HG02840 (cell line): ENCODE results near the gene RAB11FIP4.

Experiments used
- ATAC-seq: cut with Tn5 transposase; IDR thresholded peaks from one replicate; pipeline ENCODE4 v1.9.1; 2021; ENCODE audit warnings: mild to moderate bottlenecking, moderate library complexity, moderate number of reproducible peaks; ENCODE audit not compliant: unreplicated experiment, low FRiP score

The RAB11FIP4 gene

DNA sequence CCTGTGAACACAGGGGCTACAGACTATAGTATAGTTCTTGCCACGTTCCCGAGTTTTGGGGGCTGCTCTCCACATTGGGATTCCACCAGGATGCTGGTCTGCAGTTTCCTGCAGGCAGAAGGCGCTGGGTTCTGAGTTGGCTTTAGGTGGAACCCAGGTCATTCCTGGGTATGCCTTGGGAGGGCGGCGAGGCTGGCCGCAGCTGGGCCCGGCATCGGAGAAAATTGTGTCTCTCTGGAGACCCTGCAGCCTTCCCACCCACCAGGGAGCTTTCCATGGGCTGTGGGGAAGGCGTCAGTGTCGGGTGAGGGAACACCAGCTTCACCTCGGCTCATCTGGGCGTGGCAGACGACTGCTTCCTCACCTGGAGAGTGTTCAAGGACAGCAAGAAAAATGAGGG is 183.6 kb downstream of the RAB11FIP4 start:
- ATAC-seq: no peak

GRCh38 chr17:31579265-31579664 is 187.8 kb downstream of the RAB11FIP4 start:
- ATAC-seq: no peak

GRCh38 chr17:31580316-31580705 is 188.8 kb downstream of the RAB11FIP4 start:
- ATAC-seq: no peak

DNA sequence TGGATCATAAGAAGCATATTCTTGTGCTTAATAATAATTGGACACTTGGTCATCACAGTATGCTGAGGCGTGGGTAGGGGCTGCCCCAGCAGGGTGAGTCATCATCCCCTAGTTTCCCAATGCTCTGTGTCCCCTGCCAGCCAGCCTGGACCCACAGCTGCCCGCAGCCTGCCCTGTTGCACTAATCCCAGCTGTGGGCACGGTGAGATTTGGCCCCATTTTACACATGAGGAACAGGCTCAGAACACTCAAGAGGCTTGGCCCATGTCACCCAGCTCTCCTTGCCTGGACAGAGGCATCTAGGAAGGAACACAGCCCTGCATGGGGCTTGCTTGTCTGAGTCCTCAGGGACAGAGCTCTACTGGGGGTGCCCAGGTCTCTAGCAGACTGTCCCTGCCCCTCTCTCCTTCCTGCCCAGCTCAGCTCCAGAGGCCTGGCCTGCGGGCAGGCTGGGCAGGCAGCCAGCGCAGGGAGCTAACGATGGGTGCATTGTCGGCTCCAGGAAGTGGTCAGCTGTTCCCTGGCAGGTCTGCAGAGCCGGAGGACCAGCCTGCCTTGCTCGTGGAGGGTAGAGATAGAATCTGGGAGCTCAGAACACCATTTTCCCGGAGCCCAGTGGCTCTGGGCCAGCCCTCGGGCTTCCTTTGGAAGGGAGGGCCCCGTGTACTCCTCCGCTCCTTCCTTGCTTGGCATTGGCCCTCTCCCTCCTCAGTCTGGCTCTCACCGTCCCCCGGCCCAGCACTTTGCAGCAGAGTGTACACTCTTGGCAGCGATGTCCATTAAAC is 189.4 kb downstream of the RAB11FIP4 start:
- ATAC-seq: no peak

DNA sequence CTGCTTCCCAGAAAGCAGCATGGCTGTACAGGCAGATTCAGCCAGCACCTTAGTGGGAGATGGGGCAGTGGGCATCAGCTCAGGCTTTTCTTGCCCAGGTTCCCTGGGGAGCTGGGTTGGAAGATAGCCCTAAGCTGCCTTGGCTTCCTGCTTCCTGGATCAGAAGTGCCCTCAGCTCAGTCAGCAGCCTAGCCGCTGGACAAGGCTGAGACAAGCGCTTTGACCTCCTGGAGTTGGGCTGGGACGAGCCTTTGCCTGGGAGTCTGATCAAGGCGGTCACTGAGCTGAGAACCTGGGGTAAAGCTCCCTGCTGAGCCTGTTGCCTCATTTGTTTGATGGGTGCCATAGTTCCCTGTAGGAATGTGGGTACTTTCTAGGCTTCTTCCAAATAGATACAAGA is 190.0 kb downstream of the RAB11FIP4 start:
- no peak for ATAC-seq

GRCh38 chr17:31582151-31582907 is 190.9 kb downstream of the RAB11FIP4 start:
- ATAC-seq: no peak

DNA sequence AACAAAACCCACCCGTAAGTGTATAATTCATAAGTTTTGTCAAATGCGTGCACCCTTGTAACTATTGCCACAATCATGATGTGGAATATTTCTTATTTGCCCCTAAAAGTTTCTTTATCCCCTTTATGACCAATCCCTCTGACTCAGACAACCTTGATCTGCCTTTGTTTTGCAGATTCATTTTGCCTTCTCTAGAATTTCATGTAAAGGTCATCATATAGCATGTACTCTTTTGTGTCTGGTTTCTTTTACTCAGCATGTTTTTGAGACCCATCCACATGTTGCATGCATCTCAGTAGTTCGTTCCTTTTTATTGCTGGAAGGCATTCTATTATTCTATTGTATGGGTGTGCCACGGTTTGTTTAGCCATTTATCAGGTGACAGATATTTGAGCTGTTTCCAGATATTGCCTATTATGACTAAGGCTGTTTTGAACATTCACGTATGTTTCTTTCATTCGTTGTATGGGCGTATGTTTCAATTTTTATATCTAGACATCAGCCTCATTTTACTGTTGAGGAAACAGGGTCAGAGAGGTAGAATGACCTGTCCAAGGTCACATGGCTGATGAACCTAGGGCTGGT is 192.4 kb downstream of the RAB11FIP4 start:
- ATAC-seq: no peak

DNA sequence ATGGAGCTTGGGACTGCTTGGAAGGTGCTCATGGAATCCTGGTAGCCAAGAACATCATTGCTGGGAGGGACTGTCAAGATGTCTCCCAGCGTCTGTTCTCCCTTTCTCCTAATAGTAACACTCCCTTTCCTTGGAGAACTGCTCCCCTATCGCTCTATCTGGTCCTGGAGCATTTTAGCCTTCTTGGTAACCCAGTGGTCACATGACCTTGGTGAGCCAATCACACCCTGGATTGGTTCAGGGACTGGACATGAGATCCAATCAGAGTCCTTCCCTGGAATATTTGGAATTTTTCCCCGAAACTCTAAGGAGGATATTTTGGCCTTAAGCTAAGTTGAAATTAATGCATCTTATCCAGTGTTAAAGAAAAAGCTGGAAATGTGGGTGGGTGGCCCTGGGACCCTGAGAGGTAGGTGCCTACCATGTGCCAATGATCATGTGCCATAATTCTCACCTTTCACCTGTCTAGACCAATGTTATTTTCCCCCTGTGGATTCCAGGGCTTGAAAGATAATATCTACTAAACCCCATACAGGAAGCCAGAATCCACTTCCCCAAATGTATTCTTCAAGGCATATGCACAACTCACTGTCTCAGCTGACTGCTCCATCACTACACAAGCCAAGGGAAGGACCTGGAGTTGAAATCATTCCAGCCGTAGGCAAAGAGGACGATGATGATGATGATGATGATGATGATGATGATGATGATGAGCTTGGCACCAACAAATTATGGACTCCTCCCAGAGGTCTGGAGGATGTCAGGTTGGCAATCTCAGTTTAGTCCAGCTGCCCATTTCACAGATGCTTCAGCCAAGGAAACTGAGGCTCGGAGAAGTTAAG is 193.2 kb downstream of the RAB11FIP4 start:
- no peak for ATAC-seq

DNA sequence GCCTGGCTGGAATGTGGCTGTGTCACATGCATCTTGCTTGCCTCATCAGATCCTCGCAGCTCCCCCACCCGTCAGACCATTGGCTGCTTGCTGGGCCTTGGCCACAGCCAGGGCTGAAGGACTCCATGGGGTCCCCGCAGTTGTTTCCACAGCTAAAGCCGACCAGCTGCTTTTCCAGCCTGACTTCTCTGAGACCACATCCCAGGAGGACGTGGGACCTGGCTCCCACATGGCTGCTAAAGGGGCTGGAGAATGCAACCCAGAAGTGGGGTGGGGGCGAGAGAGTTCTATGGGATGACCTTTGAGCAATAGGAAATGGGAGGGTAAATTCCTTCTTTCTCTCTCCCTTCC is 193.8 kb downstream of the RAB11FIP4 start:
- no peak for ATAC-seq

DNA sequence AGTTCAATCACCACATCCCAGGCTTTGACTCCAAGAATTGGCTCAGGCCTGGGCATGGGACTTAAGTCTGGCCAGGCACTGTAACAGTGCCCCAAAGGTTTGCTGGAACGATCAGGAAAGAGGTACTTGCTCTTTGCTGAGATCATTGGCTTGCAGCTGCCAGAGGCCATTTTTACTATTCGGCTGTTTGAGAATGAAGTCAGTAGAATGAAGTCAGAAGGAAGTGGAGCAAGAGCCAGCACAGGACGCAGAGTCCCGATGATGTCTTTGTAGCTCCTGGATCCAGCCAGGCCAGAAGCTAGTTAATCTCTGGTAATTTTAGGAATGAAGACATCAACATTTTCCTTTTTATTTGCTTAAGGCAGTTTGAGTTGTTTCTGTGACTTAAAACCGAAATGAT is 195.5 kb downstream of the RAB11FIP4 start:
- no peak for ATAC-seq

- no peak for ATAC-seq
Observed at GRCh38 chr17:31587462-31587861, 196.0 kb downstream of the RAB11FIP4 start.
